Stimulated activated CD4-positive, alpha-beta T cell treated with anti-CD3 and anti-CD28 coated beads, Interleukin-4, amount 100 ng/mL, for 1 hour (primary cell): ENCODE data around the gene IFITM2.
A peak's percentile ranks its signal among the peaks of the same experiment; 100 is the strongest.
"Not testable (repeated sequence)": the region's sequence is repeated elsewhere in the genome, so short reads cannot be mapped to it uniquely, and the experiment has no call there.

Source experiments
- DNase-seq: peaks from one replicate; pipeline ENCODE4 v3.0.0-alpha.2; 2020

IFITM2 gene

DNA sequence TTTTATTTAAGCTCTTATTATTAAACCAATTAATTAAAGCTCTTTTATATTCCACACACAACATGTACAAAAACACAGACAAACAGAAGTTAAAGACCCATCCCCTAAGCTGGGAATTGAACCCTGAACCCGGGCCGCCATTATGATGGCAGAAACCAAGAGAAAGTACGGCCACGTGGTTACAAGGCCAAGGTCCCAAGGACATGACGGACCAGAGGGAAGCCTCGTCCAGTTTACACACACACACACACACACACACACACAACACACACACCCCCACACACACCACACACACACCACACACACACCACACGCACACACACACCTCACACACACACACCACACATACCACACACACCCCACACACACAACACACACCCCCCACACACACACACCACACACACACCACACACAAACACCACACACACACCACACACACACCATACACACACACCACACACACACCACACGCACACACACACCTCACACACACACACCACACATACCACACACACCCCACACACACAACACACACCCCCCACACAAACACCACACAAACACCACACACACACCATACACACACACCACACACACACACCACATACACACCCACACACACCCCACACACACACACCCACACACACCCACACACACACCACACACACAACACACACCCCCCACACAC, 41.8 kb downstream of the IFITM2 start:
- not testable (repeated sequence) for DNase-seq

DNA sequence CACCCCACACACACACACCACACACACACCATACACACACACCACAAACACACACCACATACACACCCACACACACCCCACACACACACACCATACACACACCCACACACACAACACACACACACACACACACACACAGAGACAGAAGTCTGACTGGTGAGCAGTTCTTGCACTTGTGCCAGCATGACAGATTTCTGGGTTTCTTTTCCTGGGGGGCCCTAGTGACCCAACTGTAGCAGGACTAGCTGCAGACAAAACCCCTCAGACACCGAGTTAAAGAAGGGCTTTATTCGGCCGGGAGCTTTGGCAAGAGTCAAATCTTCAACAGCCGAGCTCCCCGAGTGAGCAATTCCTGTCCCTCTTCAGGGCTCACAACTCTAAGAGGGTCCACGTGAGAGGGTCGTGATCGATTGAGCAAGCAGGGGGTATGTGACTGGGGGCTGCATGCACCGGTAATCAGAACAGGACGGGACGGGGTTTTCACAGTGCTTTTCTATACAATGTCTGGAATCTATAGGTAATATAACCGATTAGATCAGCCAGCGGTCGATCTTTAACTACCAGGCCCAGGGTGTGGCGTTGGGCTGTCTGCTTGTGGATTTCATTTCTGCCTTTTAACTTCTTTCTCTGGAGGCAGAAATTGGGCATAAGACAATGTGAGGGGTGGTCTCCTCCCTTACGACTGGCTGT, 42.6 kb downstream of the IFITM2 start:
- DNase-seq = not testable (repeated sequence)

DNA sequence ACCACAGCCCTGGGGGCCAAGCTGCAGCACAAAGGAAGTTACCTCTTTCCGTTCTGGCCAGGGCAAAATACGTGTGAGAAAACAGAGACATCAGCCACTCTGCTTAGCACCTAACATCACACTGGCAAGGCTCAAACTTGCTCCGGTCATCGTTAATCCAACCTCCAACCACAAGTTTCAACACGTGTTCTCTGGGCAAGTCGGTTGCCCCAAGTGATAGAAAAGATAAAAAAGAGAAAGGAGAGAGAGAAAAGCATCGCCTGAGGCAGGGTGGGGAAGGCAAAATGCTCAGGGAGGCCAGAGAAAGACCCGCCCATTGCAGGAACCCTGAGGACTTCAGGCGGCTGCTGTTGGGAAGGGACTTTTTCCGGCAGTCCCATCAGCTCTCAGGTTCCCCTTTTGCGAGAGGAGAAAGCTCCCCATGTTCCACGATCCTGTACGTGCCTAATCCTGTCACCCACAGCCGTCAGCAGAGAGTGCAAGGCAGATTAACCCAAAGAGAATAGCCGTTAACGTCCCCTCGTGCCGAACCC, 43.2 kb downstream of the IFITM2 start:
- no peak for DNase-seq

DNA sequence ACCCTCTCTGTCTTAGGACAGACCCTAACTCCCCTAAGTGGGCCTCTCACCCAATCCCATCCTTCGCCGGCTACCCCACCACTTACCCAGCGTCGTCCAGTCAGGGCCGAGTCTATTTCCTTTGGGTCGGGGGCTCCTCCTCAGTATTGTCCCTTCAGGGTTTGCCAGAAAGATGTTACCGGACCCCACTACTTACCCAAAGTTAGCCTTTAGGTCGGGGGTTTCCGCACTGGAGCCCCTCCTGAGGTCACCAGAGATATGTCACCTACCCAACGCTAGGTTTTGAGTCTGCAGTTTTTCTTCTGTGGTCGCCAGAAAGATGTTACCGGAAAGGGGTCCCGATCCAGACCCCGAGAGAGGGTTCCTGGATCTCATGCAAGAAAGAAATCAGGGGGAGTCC, 43.8 kb downstream of the IFITM2 start:
- no peak for DNase-seq

DNA sequence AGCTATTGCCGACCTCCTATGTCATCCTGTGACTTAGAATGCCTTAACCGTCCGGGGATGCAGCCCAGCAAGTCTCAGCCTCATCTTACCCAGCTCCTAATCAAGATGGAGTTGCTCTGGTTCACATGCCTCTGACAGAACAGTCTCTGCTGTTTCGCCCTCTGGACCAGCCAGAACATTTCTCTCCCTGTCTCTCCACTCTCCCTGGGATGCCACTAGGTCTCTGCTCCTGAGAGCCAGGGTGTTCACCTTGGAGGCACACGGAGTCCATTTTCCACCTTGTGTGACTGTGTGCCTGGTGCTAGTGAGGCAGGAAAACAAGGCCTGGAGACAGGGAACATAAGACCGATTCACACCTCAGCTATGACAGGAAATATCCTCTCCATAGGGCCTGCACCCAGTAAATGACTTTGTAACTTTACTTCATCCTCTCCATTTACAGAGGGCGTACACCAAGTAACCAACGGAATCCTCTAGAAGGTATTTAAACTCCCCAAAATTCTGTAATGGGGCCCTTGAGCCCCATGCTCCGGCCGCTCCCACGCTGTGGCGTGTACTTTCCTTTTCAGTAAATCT, 44.9 kb downstream of the IFITM2 start:
- no peak for DNase-seq

DNA sequence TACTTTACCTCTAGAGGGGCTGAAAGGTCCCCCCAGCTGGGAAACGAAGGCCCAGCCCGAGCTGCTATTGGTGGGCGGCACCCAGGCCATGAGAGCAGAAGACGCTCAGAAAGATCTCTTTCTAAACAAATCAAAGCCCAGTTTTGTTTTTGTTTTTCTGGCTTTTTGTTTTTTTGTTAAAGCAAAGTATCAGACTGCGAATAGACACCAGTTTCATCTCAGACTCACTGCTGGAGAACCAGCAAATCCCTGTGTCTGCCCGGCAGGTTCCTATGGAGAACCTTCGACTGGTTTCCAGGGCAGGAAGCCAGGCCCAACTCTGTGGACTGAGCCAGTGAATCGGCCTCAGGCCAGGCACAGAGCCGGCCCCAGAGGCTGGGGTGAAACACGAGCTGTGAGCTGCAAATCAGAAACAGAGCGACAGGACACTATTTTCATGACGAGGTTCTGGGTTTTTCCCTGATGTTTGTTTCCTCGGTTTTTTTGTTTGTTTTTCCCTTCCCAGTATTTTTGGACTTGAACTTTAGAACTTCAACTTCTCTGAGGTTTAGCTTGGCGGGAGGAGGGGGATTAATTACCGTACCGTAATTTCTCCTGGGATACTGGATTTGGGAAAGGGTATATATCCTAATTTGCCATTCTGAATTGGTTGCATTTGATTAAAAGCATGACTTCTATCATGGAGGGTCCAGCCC, 45.7 kb downstream of the IFITM2 start:
- DNase-seq = no peak

DNA sequence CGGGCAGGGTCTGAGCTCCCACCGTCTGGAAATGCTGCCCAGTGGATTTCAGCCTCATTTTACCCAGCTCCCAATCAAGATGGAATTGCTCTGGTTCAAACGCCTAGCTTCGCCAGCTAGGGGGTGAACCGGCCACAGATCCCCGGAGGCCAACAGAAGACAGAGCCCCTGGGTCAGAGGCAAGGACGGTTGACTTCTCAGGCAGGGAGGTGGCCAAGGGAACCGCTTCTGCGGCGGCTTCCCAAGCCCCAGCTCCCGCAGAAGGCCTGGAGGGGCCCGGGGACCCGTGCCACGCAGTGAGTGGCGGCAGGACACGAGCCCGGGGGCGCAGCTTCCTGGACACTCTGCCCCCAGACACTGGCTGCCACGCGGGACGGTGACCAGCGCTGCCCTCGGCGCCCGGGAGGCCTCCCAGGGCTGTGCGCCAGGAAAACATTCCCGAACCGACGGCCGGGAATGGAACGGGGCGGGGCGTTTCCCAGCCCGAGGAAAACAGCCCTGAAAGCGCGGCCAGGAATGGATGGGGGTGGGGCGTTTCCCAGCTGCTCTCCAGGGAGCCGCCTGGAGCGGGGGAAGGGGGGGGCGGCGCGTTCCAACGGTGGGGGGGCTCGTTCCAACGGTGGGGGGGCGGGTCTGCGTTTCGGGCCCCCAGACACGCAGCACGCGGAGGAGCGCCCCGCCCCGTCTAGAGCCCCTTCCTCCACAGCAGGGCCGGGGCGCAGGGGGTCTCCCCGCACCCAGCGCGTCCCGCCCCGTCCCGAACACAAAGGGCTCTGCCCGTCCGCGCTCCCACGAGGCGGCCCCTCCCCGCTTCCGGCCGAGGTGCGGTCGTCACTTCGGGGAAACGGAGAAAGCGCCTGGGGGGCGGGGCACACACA, 48.2 kb downstream of the IFITM2 start:
- peak; percentile 87 for DNase-seq

DNA sequence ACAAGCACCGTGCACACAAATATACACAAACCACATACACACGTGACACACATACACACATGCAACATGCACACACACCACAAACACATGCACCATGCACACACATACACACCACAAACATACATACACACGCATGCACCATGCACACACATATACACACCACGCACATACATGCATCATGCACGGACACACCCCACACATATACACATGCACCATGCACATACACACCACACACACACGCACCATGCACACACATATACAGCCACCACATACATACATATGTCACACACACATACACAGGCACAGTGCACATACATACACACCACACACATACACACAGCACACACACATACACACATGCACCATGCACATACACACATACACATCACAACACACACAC, 49.0 kb downstream of the IFITM2 start:
- DNase-seq = no peak

DNA sequence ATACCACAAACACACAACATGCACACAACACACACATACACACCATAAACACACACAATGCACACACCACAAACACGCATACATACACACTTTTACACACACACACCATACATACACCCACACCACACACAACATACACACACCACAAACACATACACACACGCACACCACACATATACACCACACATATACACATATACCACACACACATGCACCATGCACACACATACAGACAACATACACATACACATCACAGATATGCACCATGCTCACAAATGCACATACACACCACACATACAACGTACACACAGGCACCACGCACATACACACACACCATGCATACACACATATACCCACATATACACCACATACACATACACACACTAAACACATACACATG, 50.0 kb downstream of the IFITM2 start:
- no peak for DNase-seq

DNA sequence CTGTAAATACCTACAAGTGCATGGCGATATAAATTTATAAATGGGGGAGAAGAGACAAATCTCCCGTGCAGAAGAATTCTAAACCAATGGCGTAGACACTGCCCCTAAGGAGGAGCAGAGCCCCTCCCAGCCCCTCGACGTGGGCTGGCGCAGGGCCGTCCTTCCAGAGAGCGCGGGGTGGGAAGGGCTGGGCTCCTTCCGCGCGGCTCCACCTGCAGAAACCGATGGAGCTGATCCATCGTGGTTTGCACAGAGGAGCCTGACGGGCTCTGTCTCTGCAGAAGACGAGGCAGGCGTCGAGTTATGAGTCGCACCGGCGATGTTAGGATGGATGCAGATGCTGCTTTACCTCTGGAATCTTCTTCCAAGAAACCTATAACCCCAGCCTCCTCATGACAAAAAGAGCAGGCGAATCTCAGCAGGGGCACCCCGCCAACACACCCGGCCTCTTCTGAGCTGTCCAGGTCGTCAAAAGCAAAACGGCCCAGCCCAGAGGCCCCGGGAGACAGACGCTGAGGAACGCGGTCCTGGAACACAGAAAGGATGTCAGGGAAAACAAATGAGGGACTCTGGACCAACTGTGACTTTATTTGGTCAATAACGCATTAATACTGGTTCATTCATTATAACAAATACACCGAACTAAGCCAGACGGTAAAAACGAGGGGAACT, 50.6 kb downstream of the IFITM2 start:
- no peak for DNase-seq
